Suprapubic skin (tissue), 4 donors: ENCODE results near the gene KLF18. TPM values are rescaled to one million over a fixed set of nuclear protein-coding genes. Genes with fewer than 3 reads are reported as not detected.

Experiments
- DNase-seq, 2 donors: peaks; one replicate each; pipeline ENCODE4 v3.0.0-alpha.2; 2019; ENCODE audit warnings: low spot score in 2 of 2
- H3K27ac ChIP-seq: fragments of 200-600 bp; sonication (generic); one replicate; pipeline ENCODE4 v1.5.1; 2019
- H3K27me3 ChIP-seq: fragments of 200-600 bp; sonication (generic); one replicate; pipeline ENCODE4 v1.5.1; 2019
- H3K36me3 ChIP-seq: fragments of 200-600 bp; sonication (generic); one replicate; pipeline ENCODE4 v1.5.1; 2019
- H3K4me1 ChIP-seq: fragments of 200-600 bp; sonication (generic); one replicate; pipeline ENCODE4 v1.5.1; 2019
- H3K4me3 ChIP-seq: fragments of 200-600 bp; sonication (generic); one replicate; pipeline ENCODE4 v1.5.1; 2019; ENCODE audit warnings: mild to moderate bottlenecking
- H3K9me3 ChIP-seq: fragments of 200-600 bp; sonication (generic); one replicate; pipeline ENCODE4 v1.5.1; 2019
- CTCF ChIP-seq, 2 donors: fragments of 200-600 bp in 1 of 2; fragments of 450-650 bp in 1 of 2; sonication (generic) in 1 of 2; IDR thresholded peaks; one replicate each; pipeline ENCODE4 v1.5.1; 2016 to 2019; ENCODE audit warnings: antibody characterized with exemption in 2 of 2, mild to moderate bottlenecking in 1 of 2, moderate library complexity in 1 of 2
- EP300 ChIP-seq: sonication (generic); formaldehyde crosslinking; IDR thresholded peaks from one replicate; pipeline ENCODE4 v1.6.1; 2017; ENCODE audit warnings: antibody characterized with exemption
- POLR2A ChIP-seq, 2 donors: fragments of 450-650 bp; IDR thresholded peaks; one replicate each; pipeline ENCODE4 v1.6.1; 2017; ENCODE audit warnings: antibody characterized with exemption in 2 of 2, mild to moderate bottlenecking in 2 of 2, moderate library complexity in 2 of 2
- POLR2AphosphoS5 ChIP-seq, 3 donors: sonication (generic); formaldehyde crosslinking; IDR thresholded peaks; one replicate each; pipeline ENCODE4 v1.6.1; 2017; ENCODE audit warnings: antibody characterized with exemption in 3 of 3
- WGBS: methylation state at CpG from one replicate; pipeline ENCODE4 v1.1.5; 2018; 5-methylcytosine and 5-hydroxymethylcytosine counted together
- total RNA-seq, 4 donors: library from RNA; depleted of rRNA; stranded (reverse); fragments of >200 nt; gene quantifications; one replicate each; pipeline ENCODE4 v1.1.0, GENCODE V29; 2016

KLF18 gene
- total RNA-seq, 4 donors from 2014 or later, result not detected

GRCh38 chr1:44103270-44104131, 37.9 kb downstream of the KLF18 start:
- no peak for TF ChIP-seq POLR2A (IDR thresholded peaks at IDR 0.05)
- TF ChIP-seq CTCF (IDR thresholded peaks at IDR 0.05), result no peak
- TF ChIP-seq EP300, result no peak
- no peak for TF ChIP-seq POLR2AphosphoS5 (IDR thresholded peaks at IDR 0.05)
- no peak for DNase-seq
- H3K27ac ChIP-seq, result no peak overlapping the region
- no peaks in the 10 kb centered on the region for H3K9me3 ChIP-seq
- no peak overlapping the region for H3K4me3 ChIP-seq
- 84% methylated on average over 16 of the region's 46 CpGs for WGBS
- peaks cover 20% of the 10 kb centered on the region for H3K27me3 ChIP-seq
- H3K4me1 ChIP-seq, result no peaks in the 10 kb centered on the region
- H3K36me3 ChIP-seq, result no peaks in the 10 kb centered on the region

- Histone ChIP-seq H3K27ac (no peak overlapping the region), H3K36me3 (no peaks in the 10 kb centered on the region), H3K4me1 (no peaks in the 10 kb centered on the region), H3K9me3 (no peaks in the 10 kb centered on the region), H3K27me3 (peaks cover 16% of the 10 kb centered on the region), H3K4me3 (no peak overlapping the region)
- no peak for TF ChIP-seq POLR2AphosphoS5 (IDR thresholded peaks at IDR 0.05)
- TF ChIP-seq CTCF (IDR thresholded peaks at IDR 0.05), result no peak
- no peak for TF ChIP-seq POLR2A (IDR thresholded peaks at IDR 0.05)
- no peak for TF ChIP-seq EP300
- 50% methylated on average over 7 of the region's 7 CpGs for WGBS
- DNase-seq, result no peak
These were observed 40.1 kb downstream of the KLF18 start for GRCh38 chr1:44101328-44101727.

GRCh38 chr1:44100183-44100868, 41.1 kb downstream of the KLF18 start:
- no peak for DNase-seq
- 85% methylated on average over 9 of the region's 9 CpGs for WGBS
- Histone ChIP-seq H3K27ac (no peak overlapping the region), H3K27me3 (peaks cover 9% of the 10 kb centered on the region), H3K4me1 (no peaks in the 10 kb centered on the region), H3K9me3 (no peaks in the 10 kb centered on the region), H3K4me3 (no peak overlapping the region), H3K36me3 (no peaks in the 10 kb centered on the region)
- TF ChIP-seq POLR2AphosphoS5 (IDR thresholded peaks at IDR 0.05) (no peak), POLR2A (IDR thresholded peaks at IDR 0.05) (no peak), EP300 (no peak), CTCF (IDR thresholded peaks at IDR 0.05) (no peak)

- no peak overlapping the region for H3K4me3 ChIP-seq
- no peaks in the 10 kb centered on the region for H3K9me3 ChIP-seq
- WGBS, result 86% methylated on average over 2 of the region's 2 CpGs
- no peak overlapping the region for H3K27ac ChIP-seq
- TF ChIP-seq EP300 (no peak), POLR2AphosphoS5 (IDR thresholded peaks at IDR 0.05) (no peak), CTCF (IDR thresholded peaks at IDR 0.05) (no peak), POLR2A (IDR thresholded peaks at IDR 0.05) (no peak)
- no peaks in the 10 kb centered on the region for H3K36me3 ChIP-seq
- H3K27me3 ChIP-seq, result peaks cover 11% of the 10 kb centered on the region
- DNase-seq, result no peak
- H3K4me1 ChIP-seq, result no peaks in the 10 kb centered on the region
These were observed 47.4 kb downstream of the KLF18 start for GRCh38 chr1:44094047-44094446.
